ENCODE results near the gene TMPRSS11B. TPM values are rescaled to one million over a fixed set of nuclear protein-coding genes. Genes with fewer than 3 reads are reported as not detected.
"Not testable (repeated sequence)": the region's sequence is repeated elsewhere in the genome, so short reads cannot be mapped to it uniquely, and the experiment has no call there.

The TMPRSS11B gene
- total RNA-seq, 1 experiment from 2014 or later, result not detected

GRCh38 chr4:68250151-68250930 is 4.8 kb upstream of the TMPRSS11B start:
- DNase-seq (ENCODE audit: low read depth, low spot score), result no peak
- in situ Hi-C loops (cut with HindIII; ENCODE audit: low pct_unique_long_range_greater_than_20kb, low sequenced_read_pairs), result no loop called here

- in situ Hi-C loops (cut with HindIII; ENCODE audit: low pct_unique_long_range_greater_than_20kb, low sequenced_read_pairs), result no loop called here
- no peak for DNase-seq (ENCODE audit: low read depth, low spot score)
These were observed 3.9 kb upstream of the TMPRSS11B start for GRCh38 chr4:68249434-68249833.

GRCh38 chr4:68240620-68241019 is 4.9 kb downstream of the TMPRSS11B start:
- in situ Hi-C loops (cut with HindIII; ENCODE audit: low pct_unique_long_range_greater_than_20kb, low sequenced_read_pairs), result no loop called here
- DNase-seq (ENCODE audit: low read depth, low spot score), result no peak

- DNase-seq (ENCODE audit: low read depth, low spot score), result no peak
- in situ Hi-C loops (cut with HindIII; ENCODE audit: low pct_unique_long_range_greater_than_20kb, low sequenced_read_pairs), result no loop called here
These were observed 16.9 kb downstream of the TMPRSS11B start for GRCh38 chr4:68228568-68228967.

- no peak for DNase-seq (ENCODE audit: low read depth, low spot score)
- in situ Hi-C loops (cut with HindIII; ENCODE audit: low pct_unique_long_range_greater_than_20kb, low sequenced_read_pairs), result no loop called here
These were observed 27.4 kb downstream of the TMPRSS11B start for GRCh38 chr4:68218044-68218443.

GRCh38 chr4:68216501-68216900 is 29.0 kb downstream of the TMPRSS11B start:
- in situ Hi-C loops (cut with HindIII; ENCODE audit: low pct_unique_long_range_greater_than_20kb, low sequenced_read_pairs), result no loop called here

GRCh38 chr4:68209003-68209402 is 36.5 kb downstream of the TMPRSS11B start:
- DNase-seq (ENCODE audit: low read depth, low spot score), result no peak
- in situ Hi-C loops (cut with HindIII; ENCODE audit: low pct_unique_long_range_greater_than_20kb, low sequenced_read_pairs), result no loop called here

More at GRCh38 chr4:68216501-68216900, 29.0 kb downstream of the TMPRSS11B start:
- DNase-seq (ENCODE audit: low read depth, low spot score), result no peak

- DNase-seq (ENCODE audit: low read depth, low spot score); in situ Hi-C loops (cut with HindIII; ENCODE audit: low pct_unique_long_range_greater_than_20kb, low sequenced_read_pairs): not testable (repeated sequence)
These were observed 51.2 kb downstream of the TMPRSS11B start for GRCh38 chr4:68194305-68194704.

GRCh38 chr4:68193194-68193593 is 52.3 kb downstream of the TMPRSS11B start:
- DNase-seq (ENCODE audit: low read depth, low spot score), result no peak
- in situ Hi-C loops (cut with HindIII; ENCODE audit: low pct_unique_long_range_greater_than_20kb, low sequenced_read_pairs), result no loop called here

- no peak for DNase-seq (ENCODE audit: low read depth, low spot score)
- in situ Hi-C loops (cut with HindIII; ENCODE audit: low pct_unique_long_range_greater_than_20kb, low sequenced_read_pairs), result no loop called here
These were observed 58.3 kb downstream of the TMPRSS11B start for GRCh38 chr4:68187145-68187544.

- in situ Hi-C loops (cut with HindIII; ENCODE audit: low pct_unique_long_range_greater_than_20kb, low sequenced_read_pairs), result no loop called here
- no peak for DNase-seq (ENCODE audit: low read depth, low spot score)
These were observed 60.6 kb downstream of the TMPRSS11B start for GRCh38 chr4:68184923-68185322.

GRCh38 chr4:68183417-68183816 is 62.1 kb downstream of the TMPRSS11B start:
- in situ Hi-C loops (cut with HindIII; ENCODE audit: low pct_unique_long_range_greater_than_20kb, low sequenced_read_pairs), result no loop called here
- DNase-seq (ENCODE audit: low read depth, low spot score), result no peak

GRCh38 chr4:68182382-68182820 is 63.1 kb downstream of the TMPRSS11B start:
- in situ Hi-C loops (cut with HindIII; ENCODE audit: low pct_unique_long_range_greater_than_20kb, low sequenced_read_pairs), result no loop called here
- DNase-seq (ENCODE audit: low read depth, low spot score), result no peak

GRCh38 chr4:68180849-68181526 is 64.5 kb downstream of the TMPRSS11B start:
- DNase-seq (ENCODE audit: low read depth, low spot score), result no peak

GRCh38 chr4:68176904-68177303 is 68.6 kb downstream of the TMPRSS11B start:
- in situ Hi-C loops (cut with HindIII; ENCODE audit: low pct_unique_long_range_greater_than_20kb, low sequenced_read_pairs), result no loop called here

More at GRCh38 chr4:68180849-68181526, 64.5 kb downstream of the TMPRSS11B start:
- in situ Hi-C loops (cut with HindIII; ENCODE audit: low pct_unique_long_range_greater_than_20kb, low sequenced_read_pairs), result no loop called here

More at GRCh38 chr4:68176904-68177303, 68.6 kb downstream of the TMPRSS11B start:
- no peak for DNase-seq (ENCODE audit: low read depth, low spot score)

Measured in SK-MEL-5 (cell line).